ACC112 (cell line): ENCODE measurements around the gene ZCCHC2.

Experiments
- H2AFZ ChIP-seq: fragments of 200-600 bp; sonication (generic); one replicate; pipeline ENCODE4 v1.6.0; 2017; ENCODE audit warnings: antibody characterized with exemption, low read length; ENCODE audit not compliant: unreplicated experiment
- H3K27ac ChIP-seq: fragments of 200-600 bp; sonication (generic); 2 replicates; pipeline ENCODE4 v1.5.1; 2014; ENCODE audit warnings: low read depth, mild to moderate bottlenecking, antibody characterized with exemption, low read length, moderate library complexity
- H3K27me3 ChIP-seq: fragments of 200-600 bp; sonication (generic); 2 replicates; pipeline ENCODE4 v1.6.1; 2014; ENCODE audit warnings: mild to moderate bottlenecking, antibody characterized with exemption, low read length, moderate library complexity, mixed read lengths; ENCODE audit not compliant: insufficient read depth
- H3K36me3 ChIP-seq: fragments of 200-600 bp; sonication (generic); 2 replicates; pipeline ENCODE4 v1.6.1; 2016; ENCODE audit warnings: mild to moderate bottlenecking, antibody characterized with exemption, low read length, moderate library complexity, mixed read lengths; ENCODE audit not compliant: insufficient read depth
- H3K4me1 ChIP-seq: fragments of 200-600 bp; sonication (generic); one replicate; pipeline ENCODE4 v1.6.1; 2016; ENCODE audit warnings: low read length, mixed read lengths; ENCODE audit not compliant: insufficient read depth, unreplicated experiment, control insufficient read depth
- H3K4me3 ChIP-seq: fragments of 200-600 bp; sonication (generic); 2 replicates; pipeline ENCODE4 v1.5.1; 2014; ENCODE audit warnings: mild to moderate bottlenecking, low read depth, low read length
- H3K79me2 ChIP-seq: fragments of 200-600 bp; sonication (generic); one replicate; pipeline ENCODE4 v1.6.0; 2016; ENCODE audit warnings: low read length; ENCODE audit not compliant: control insufficient read depth, unreplicated experiment, insufficient read depth

The ZCCHC2 gene

DNA sequence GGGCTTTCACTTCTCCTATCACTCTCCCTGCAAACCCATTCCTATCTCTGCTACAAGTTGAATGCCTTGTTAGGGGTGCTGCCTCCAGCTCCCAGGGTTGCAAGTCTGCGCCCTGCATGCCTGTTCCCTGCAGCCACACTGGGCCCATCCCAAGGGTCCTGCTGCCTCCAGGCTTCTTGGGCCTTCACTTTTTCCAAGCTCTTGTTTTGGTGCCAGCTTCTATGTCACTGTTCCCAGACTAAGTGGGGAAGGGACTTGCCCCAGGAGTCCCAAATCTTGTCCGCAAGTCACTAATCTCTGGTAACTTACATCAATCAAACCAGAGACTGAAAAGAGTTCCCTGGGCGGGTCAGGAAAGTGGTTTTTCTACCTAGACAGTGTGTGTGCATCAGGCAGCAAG lies 65.4 kb downstream of the ZCCHC2 start:
- no peak overlapping the region for H2AFZ ChIP-seq
- peaks cover 4% of the 10 kb centered on the region for H3K4me1 ChIP-seq
- H3K27ac ChIP-seq: no peak overlapping the region
- no peaks in the 10 kb centered on the region for H3K79me2 ChIP-seq
- H3K36me3 ChIP-seq: no peaks in the 10 kb centered on the region
- peaks cover 16% of the 10 kb centered on the region for H3K27me3 ChIP-seq
- no peak overlapping the region for H3K4me3 ChIP-seq

DNA sequence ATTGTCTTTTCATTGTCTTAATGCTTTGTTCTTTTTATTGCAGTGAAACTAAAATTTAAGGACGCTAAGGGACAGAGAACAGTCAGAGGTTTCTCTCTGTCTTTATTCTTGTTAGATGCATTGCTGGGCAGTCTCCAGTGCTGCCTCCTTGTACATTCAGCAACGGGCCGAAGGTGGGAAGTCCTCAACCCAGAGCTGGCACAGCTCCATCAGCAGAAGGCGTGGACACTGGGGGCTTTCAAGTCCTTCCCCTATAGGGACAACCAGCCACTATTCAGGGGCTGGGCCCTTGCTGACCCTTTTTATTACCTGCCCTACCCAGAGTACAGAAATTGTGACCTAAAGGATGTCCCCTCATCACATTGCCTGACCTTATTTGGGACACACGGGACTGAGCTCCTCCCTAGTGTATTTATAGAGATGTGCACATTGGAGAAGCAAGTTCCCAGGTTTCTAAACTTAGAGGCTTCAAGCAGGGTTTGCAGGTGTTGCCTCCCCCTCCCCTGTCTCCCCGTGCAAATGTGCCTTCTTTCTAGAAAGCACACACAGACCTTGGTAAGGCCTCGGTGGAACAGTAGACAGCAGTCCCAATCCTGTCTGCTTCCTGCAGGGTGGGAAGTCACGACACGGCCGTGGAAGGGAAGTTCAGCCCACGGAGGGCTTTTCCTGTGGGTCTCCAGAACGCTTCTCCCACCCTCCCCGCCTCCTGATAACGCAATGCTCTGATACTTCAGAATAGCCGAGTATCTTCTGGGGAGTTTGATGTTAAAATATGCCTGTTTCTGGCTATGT lies 68.2 kb downstream of the ZCCHC2 start:
- Histone ChIP-seq H2AFZ (no peak overlapping the region), H3K79me2 (no peaks in the 10 kb centered on the region), H3K4me1 (no peaks in the 10 kb centered on the region), H3K4me3 (no peak overlapping the region), H3K27ac (no peak overlapping the region), H3K27me3 (peaks cover 27% of the 10 kb centered on the region), H3K36me3 (no peaks in the 10 kb centered on the region)

DNA sequence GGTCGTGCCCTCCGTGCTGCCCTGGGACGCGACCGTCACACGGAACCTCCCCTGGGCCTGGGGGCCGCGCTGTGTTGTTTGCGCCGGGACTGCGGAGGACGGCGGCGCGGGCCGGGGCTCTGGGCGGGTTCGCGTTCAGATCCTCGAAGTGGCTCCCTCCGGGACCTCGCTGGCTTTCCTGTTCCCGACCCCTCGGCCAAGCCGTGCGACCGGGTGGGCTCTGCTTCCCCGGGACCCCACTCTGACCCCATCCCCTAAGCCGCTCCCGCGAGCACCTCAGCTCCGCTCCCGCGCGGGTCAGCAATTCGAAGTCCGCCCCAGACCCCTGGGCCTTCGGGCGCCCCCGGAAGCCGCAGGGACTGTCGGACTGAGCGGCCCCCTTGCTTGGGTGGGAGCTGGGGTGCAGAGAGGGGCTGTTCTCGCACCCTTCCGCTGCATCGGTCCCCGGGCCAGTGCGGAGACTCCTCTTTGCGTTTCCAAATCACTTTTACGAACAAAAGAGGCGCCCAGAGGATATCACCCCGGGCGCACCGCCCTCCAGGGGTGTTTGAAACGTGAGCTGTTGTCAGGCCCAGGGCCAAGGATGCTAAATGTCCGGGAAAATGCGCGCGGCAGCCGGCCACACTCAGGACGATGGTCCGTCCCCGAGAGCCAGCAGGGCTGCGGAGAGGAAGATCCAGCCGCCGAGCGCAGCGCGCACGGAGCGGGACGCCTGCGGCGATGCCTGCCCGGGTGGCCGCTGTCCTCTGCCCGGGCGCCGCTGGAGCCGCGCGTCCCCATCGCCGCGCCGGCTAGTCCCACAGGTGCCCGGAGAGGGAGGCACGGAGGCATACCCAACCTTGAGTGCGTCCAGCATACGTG lies 73.5 kb downstream of the ZCCHC2 start:
- Histone ChIP-seq H2AFZ (peak overlapping the region; percentile 50), H3K36me3 (no peaks in the 10 kb centered on the region), H3K79me2 (no peaks in the 10 kb centered on the region), H3K4me1 (no peaks in the 10 kb centered on the region), H3K27me3 (peaks cover 71% of the 10 kb centered on the region), H3K27ac (no peak overlapping the region), H3K4me3 (peak overlapping the region; percentile 79)

DNA sequence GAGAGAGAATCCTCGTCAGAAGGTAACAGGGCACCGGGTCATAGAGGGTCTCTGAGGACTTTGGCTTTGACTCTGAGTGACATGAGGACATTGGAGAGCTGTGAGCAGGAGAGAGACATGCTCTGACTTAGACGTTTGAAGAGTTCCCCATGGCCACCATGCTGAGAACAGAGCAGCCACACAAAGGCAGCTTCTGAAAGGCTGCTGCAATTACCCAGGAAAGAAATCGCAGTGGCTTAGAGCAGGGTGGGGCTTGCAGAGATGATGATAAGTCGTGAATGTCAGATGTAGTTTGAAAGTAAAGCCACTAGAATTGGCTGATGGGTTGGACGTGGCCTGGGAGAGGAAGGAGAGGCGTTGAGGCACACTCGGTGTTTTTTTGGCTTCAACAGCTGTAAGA lies 79.0 kb downstream of the ZCCHC2 start:
- H3K4me1 ChIP-seq: no peaks in the 10 kb centered on the region
- H3K27ac ChIP-seq: no peak overlapping the region
- H2AFZ ChIP-seq: no peak overlapping the region
- H3K4me3 ChIP-seq: no peak overlapping the region
- no peaks in the 10 kb centered on the region for H3K36me3 ChIP-seq
- peaks cover 62% of the 10 kb centered on the region for H3K27me3 ChIP-seq
- no peaks in the 10 kb centered on the region for H3K79me2 ChIP-seq

DNA sequence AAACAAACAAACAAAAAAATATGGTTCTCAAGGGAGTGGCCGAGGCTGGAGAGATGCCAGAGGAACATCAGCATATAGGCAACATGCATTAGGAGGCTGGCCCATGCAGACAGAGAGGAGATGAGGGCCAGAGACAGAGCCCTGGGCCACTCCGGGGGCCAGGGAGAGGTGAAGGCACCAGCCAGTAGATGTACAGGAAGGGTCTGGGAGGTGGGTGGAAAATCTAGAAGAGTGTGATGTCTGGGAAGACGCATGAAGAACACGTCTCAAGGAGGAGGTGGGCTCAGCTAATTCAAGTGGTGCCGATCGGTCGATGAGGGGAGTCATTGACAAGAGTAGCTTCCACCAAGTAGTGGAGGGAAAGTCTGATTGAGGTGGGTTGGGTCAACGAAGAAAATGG lies 79.9 kb downstream of the ZCCHC2 start:
- H3K27ac ChIP-seq: no peak overlapping the region
- no peak overlapping the region for H2AFZ ChIP-seq
- H3K4me1 ChIP-seq: no peaks in the 10 kb centered on the region
- no peak overlapping the region for H3K4me3 ChIP-seq
- no peaks in the 10 kb centered on the region for H3K79me2 ChIP-seq
- H3K27me3 ChIP-seq: peaks cover 54% of the 10 kb centered on the region
- no peaks in the 10 kb centered on the region for H3K36me3 ChIP-seq

DNA sequence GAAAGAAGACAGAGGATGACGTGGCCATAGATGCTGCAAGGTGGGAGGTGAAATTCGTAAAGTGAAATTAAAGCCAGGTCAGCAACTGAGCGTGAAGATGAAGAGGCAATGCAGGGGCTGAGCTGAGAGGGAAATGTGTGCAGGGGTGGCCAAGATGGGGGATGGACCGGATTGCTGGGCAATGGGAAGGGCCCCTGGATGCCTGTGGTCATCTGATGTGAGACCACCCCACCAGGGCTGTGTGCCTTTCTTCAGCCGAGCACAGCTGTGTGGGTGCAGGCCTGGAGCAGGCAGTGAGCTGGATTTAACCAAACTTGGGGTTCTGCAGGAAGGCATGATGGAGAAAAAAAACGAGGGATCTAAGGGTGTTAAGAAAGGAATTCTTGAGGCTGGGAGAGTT lies 80.4 kb downstream of the ZCCHC2 start:
- Histone ChIP-seq H3K79me2 (no peaks in the 10 kb centered on the region), H2AFZ (no peak overlapping the region), H3K4me3 (no peak overlapping the region), H3K4me1 (no peaks in the 10 kb centered on the region), H3K27ac (no peak overlapping the region), H3K27me3 (peaks cover 54% of the 10 kb centered on the region), H3K36me3 (no peaks in the 10 kb centered on the region)

DNA sequence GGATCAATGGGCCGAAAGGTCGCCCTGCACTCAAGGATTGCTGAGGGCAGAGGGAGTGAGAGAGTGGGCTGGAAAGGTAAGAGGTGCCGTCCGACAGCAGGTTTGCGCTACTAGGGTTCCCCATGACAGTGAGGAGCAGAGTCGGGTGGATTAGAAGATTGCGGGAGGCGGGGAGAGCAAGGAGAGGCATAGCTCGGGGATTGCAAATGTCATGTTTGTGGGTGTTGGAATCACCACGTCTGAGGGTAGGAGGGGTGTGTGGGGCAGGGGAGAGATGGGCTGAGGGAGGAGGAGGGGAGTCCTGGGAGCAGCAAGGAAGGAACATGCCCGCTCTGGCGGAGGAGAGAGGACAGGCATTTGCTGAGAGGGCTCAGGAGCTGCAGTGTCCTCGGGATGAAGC lies 81.2 kb downstream of the ZCCHC2 start:
- Histone ChIP-seq H2AFZ (no peak overlapping the region), H3K27ac (no peak overlapping the region)

DNA sequence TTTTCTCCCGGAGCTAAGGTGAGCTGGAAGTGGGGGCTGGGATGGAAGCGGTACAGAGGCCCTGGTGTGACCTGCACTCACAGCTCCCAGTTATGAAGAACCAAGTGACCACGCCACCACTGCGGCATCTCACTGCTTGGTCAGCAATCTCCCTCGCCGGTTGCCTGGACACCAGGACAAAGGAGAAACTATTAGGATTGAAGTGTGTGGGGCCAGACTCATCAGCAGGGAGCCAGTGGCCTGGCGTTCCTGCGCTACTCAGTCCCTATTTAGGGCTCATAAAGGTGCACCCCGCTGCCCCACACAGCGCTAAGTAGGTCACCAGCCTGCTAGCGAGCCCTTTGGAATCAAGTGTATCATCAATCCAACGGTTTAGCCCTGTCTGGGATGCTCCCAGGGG lies 82.9 kb downstream of the ZCCHC2 start:
- no peaks in the 10 kb centered on the region for H3K79me2 ChIP-seq
- no peak overlapping the region for H3K27ac ChIP-seq
- no peak overlapping the region for H3K4me3 ChIP-seq
- H3K36me3 ChIP-seq: no peaks in the 10 kb centered on the region
- peaks cover 31% of the 10 kb centered on the region for H3K27me3 ChIP-seq
- H2AFZ ChIP-seq: no peak overlapping the region
- no peaks in the 10 kb centered on the region for H3K4me1 ChIP-seq

More for the DNA sequence above, 81.2 kb downstream of the ZCCHC2 start:
- Histone ChIP-seq H3K79me2 (no peaks in the 10 kb centered on the region), H3K4me1 (no peaks in the 10 kb centered on the region), H3K27me3 (peaks cover 48% of the 10 kb centered on the region), H3K4me3 (no peak overlapping the region), H3K36me3 (no peaks in the 10 kb centered on the region)

DNA sequence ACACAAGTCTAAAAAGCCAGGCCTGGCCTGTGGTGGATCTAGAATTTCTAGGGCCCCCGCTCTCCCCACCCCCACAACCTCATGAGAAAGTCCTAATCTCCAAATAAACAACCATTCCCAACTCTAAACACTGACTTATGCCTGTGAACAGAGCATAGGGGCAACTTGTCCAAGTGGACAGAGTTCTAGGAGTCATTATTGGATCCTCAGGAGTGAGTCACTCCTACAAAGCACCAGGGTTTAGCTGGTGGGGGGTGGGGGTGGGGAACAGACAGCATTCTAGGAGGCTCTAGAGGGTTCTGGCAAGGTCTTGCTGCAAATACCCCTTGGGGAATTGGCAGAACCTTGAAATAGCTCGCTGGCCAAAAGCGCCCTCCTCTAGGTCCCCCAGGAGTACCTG lies 83.3 kb downstream of the ZCCHC2 start:
- Histone ChIP-seq H3K27ac (no peak overlapping the region), H2AFZ (no peak overlapping the region), H3K36me3 (no peaks in the 10 kb centered on the region), H3K4me1 (no peaks in the 10 kb centered on the region), H3K79me2 (no peaks in the 10 kb centered on the region), H3K27me3 (peaks cover 27% of the 10 kb centered on the region), H3K4me3 (no peak overlapping the region)

DNA sequence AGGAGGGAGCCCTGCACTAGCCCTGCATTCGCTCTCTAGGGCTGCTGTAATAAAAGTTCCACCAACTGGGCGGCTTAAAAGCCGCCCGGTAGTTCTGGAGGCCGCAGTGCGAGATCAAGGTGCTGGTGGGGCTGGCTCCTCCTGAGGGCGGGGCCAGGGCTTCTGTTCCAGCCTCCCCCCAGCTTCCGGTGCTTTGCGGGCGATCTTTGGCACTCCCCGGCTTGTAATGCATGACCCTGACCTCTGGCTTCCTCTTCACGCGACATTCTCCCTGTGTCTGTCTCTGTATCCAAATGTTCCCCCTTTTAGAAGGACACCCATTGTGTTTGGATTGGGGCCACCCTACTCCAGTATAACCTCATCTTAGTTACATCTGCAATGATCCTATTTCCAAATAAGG lies 84.5 kb downstream of the ZCCHC2 start:
- no peaks in the 10 kb centered on the region for H3K36me3 ChIP-seq
- no peak overlapping the region for H2AFZ ChIP-seq
- no peak overlapping the region for H3K27ac ChIP-seq
- no peaks in the 10 kb centered on the region for H3K79me2 ChIP-seq
- peaks cover 29% of the 10 kb centered on the region for H3K27me3 ChIP-seq
- no peaks in the 10 kb centered on the region for H3K4me1 ChIP-seq
- no peak overlapping the region for H3K4me3 ChIP-seq
